Mesenteric fat pad (tissue), 1 donor: ENCODE data around the gene TGIF2. TPM values are rescaled to one million over a fixed set of nuclear protein-coding genes. Genes with fewer than 3 reads are reported as not detected.

Experiments
- total RNA-seq: library from RNA; stranded (reverse); fragmentation: NEBNext Ultra II Directional; extraction: Animal tissue kit (Norgen Biotek cat#: 25700); gene quantifications from one replicate; pipeline ENCODE4 v1.2.1, GENCODE V29; 2021
- donor health status: DM: yes; HTN: yes; CAD: no.

TGIF2 gene
- total RNA-seq, 1 donor from 2014 or later: 9.3 TPM

Other genes starting within 250 kb of the TGIF2 start
- gene MYL9, start 32.1 kb upstream of the TGIF2 start, total RNA-seq: 518 TPM
- 109 TPM for gene RAB5IF, start 32.2 kb downstream of the TGIF2 start, total RNA-seq
- 0.64 TPM for gene SLA2, start 72.6 kb downstream of the TGIF2 start, total RNA-seq
- gene NDRG3, start 172.5 kb downstream of the TGIF2 start, total RNA-seq: 18.6 TPM
- gene DSN1, start 200.2 kb downstream of the TGIF2 start, total RNA-seq: 6.4 TPM